ENCODE measurements around the gene CHMP4B.

GRCh38 chr20:33853507-33853813 lies 42.3 kb downstream of the CHMP4B start:
- TF ChIP-seq NFIC (IDR thresholded peaks at IDR 0.05; ENCODE audit: borderline replicate concordance) (no peak), CTCF (IDR thresholded peaks at IDR 0.05) (no peak), SMC3 (IDR thresholded peaks at IDR 0.05; ENCODE audit: low read depth, low read length) (no peak), POLR2AphosphoS5 (IDR thresholded peaks at IDR 0.05; ENCODE audit: low read depth, low read length) (no peak), EZH2phosphoT487 (IDR thresholded peaks at IDR 0.05; ENCODE audit: borderline replicate concordance, low read depth) (no peak), MAX (IDR thresholded peaks at IDR 0.05; ENCODE audit: low read depth) (no peak), JUND (IDR thresholded peaks at IDR 0.05) (no peak), USF1 (IDR thresholded peaks at IDR 0.05; ENCODE audit: borderline replicate concordance, low read depth) (no peak), RAD21 (IDR thresholded peaks at IDR 0.05; ENCODE audit: low read length) (no peak), REST (IDR thresholded peaks at IDR 0.05; ENCODE audit: low read depth, low read length) (no peak)

Data from SK-N-SH (cell line).